GM21825 (cell line): ENCODE data around the gene ERP44.
"Not testable (repeated sequence)": the region's sequence is repeated elsewhere in the genome, so short reads cannot be mapped to it uniquely, and the experiment has no call there.

Experiments used
- ATAC-seq: cut with Tn5 transposase; IDR thresholded peaks from one replicate; pipeline ENCODE4 v1.9.1; 2021; ENCODE audit warnings: mild to moderate bottlenecking, moderate library complexity; ENCODE audit not compliant: unreplicated experiment

ERP44 gene

DNA sequence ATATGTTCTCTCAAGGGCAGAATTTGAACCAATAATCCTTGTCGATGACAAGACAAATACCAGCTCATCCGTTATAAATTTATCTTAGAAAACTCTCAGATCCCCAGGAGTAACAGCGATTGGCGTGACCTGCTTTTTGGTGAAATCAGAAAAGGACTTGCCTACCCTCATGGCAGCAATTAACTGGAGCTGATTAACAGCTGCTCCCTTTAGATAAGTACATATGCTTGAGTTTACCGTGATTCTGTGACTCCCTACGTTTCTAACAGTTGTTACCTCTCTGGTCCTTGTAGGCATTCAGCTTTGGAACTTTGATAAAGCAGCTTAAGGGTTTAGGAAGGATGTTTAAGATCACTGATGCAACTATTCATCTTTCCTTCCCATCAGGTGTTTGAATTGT, 2.8 kb upstream of the ERP44 start:
- ATAC-seq = no peak

DNA sequence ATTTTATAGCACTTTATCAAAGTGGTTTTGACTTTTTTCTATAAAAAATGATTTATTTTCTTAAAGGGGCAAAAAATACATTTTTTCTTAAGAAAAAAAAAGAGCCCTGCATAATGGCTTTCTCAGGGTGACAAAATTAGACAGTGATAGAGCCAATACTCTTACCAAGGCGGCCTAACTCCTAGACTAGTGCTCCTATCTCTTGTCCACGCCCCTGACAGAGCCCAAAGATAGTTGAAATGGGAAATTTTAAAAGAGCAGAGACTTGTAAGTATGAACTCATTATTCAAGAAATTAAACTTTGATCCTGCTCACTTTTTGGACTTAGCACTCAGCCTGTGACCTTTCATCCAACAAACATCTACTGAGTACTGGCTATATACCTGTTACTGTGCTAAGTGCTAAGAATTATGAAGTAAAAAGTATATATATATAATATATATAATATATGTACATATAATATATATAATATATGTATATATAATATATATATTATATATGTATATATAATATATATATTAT, 1.4 kb upstream of the ERP44 start:
- ATAC-seq = no peak

DNA sequence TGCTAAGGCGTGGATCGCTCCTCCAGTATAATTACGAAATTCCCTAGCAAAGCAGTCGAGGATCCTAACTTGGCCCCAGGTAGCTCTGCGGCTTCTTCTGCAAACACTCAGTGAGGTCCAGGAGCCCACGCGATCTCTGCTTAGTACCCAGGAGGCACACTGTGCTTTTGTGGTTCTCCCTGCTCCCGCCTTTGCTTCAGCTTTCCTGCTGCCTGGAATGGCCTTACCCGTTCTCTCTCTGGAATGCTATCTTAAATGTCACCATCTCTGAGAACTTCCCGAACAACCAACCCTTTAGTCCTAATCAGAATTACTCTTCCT, 882 bp upstream of the ERP44 start:
- ATAC-seq = peak; percentile 3

DNA sequence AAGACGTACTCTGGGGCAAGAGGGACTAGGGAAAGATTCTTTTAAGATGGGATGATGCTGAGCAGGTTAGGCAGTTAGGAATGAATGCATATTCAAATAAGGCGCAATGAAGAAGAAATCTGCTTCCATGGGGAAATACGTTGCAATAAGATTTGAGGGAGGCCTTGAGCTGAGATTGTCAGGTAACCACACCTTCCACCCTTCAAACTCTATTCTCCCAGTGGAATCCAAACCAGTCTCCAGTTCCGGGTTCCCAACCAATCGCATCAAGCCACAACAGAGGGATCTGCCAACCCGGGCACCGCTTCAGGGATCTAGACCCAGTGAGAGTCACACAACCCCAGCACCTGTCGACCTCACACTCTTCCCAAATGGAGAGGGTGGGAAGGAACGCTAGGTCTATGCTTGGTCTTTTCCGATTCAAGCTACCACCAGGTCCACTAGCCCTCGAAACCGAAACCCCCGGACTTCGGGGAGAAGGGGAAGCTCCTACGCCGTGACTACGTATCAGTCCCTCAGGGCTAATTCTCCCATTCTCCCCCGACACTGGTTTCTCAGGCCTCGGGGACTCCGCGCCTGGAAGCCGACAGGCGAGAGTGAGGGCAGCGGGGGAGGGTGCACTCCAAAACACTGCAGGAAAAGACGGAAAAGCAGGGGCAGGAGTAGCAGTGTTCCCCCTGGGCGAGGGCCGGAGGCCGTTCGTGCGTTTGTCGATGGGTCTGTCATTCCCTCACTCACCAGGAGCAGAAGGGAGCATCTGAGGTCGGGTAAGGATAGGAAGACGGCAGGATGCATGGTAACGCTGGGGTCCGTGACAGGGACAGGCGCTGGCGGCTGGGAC, 534 bp downstream of the ERP44 start:
- peak; percentile 8 for ATAC-seq

DNA sequence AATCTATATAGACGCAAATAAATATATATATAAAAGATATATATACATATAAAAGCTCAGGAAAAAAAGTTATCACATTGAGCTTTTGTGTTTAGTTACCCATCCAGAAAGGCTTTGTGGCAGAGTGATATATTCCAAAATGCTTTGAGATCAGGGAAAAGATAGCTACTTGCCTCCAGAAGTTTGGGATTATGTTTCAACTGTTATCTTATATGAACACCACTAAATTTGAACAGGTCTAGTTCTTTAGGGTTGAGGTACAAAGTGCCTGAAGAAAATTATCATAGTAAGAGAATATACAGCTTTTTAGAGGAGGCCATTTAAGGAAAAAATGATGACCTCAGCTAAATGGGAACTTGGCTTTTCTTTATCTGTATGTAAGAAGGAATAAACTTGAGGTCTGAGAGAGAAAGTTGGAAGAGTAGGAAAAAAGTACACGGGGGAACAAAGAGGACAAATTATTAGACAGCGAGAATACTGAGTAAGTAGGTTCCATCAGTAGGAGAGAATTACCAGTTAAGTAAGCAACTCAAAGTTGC, 2.4 kb downstream of the ERP44 start:
- no peak for ATAC-seq

DNA sequence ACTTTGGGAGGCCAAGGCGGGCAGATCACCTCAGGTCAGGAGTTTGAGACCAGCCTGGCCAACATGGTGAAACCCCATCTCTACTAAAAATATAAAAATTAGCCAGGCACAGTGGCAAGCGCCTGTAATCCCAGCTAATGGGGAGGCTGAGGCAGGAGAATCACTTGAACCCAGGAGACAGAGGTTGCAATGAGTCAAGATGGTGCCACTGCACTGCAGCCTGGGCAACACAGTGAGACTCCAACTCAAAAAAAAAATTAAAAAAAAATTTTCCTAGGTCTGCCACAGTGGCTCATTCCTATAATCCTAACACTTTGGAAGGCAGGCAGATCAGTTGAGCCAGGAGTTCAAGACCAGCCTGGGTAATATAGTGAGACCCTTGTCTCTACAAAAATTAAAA, 4.4 kb downstream of the ERP44 start:
- not testable (repeated sequence) for ATAC-seq

DNA sequence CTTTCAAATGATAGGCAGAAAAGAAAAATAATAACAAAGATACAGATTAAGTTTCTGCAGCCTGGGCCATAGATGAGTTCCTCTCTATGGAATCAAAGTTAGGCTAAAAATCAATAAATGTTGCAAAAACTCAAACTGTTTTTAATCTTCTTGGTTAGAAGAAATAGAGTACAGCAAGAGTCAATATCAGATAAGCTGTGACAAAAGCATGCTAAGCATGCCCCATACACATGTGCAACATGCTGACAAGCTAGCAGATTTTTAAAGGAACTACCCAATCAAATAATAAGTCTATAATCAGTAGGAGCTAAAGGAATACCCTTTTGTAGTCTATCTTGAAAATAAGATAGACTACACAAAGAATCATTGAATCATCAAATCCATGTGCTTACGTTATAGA, 6.7 kb downstream of the ERP44 start:
- no peak for ATAC-seq

DNA sequence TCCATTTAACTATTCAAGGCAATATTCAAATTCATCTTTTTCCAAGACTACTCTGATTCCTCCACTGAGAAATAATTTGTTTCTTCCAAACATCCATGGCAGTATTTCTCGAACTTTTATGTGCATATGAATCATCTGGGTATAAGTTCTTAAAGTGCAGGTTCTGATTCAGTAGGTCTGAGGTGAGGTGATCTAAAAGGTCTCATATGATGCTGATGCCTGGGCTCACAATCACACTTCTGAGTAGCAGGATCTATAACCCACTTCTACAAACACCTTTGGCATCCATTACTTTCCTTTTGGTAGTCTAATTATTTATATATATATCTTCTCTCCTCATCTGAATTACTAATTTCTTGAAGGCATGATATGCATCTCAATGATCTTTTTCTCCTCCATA, 7.2 kb downstream of the ERP44 start:
- no peak for ATAC-seq

DNA sequence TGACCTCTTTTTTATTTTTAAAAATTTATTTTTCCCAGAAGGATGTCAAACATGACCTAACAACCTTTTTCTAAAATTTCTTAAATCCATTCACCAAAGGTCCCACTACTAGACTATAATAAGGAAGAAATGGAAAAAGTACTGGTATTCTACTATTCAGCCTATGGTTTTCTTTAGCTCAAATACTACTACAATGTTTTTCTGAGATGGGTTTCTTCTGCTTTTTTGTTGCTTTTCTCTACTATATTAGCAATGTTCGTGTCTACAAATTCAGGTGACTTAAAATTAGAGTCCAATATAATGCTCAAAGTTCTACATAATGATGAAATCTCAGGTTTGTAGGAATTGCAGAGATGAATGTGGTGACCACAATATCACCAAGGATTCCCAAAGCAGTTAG, 7.9 kb downstream of the ERP44 start:
- no peak for ATAC-seq

DNA sequence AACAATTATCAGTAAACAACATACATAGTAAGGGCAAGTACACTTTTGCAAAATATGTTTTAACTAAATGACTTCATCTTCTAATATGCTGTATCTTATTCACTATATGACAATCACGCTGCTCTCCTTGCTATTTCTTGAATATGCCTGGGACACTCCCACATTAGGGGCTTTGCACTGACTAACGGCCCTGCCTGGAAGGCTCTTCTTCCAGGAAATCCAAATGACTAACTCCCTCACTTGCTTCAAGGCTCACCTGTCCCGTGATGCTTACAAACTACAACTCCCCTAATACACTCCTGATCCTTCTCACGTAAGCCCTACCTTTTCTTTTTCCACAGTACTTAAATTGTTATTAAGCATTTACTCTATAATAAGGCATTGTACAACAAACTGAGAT, 10.6 kb downstream of the ERP44 start:
- ATAC-seq = no peak

DNA sequence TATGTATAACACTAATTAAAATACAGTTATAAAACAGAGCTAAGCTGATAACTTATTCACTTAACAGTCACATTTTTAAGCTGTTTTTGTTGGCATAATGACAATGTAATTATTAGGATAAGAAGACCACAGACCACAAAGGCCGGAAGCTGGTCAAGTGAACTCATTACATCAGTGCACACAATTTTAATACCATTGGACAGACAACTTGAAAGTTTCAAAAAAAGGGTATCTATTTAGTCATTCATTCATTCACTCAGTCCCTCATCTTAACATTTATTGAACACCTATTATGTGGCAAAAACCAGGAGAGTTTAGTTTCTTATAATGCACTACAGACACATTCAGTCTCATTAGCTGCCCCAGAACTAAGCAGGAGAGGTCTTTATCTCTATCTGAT, 11.6 kb downstream of the ERP44 start:
- ATAC-seq = no peak

DNA sequence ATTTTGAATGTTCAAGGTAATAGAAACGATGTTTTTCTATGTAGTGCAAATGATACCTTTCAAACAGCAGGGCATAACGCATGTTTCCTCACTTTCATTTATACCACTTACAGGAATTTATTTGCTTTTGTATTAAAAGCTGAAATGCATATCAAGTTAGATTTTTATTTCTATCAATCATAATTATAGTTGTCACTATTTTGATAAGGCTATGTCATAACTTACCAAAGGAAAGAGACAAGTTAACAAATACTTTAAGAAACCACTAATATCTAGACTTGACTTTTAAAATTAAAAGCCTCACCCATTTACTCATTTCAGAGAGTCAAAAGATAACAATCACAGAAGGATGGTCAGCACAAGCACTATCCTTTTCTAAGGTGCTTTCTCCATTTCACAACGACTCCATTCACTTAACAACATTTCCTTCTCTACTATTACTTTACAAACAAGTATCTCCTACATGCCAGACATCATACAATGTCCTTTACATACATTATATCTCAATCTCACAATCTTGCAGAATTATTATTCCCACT, 12.6 kb downstream of the ERP44 start:
- no peak for ATAC-seq

DNA sequence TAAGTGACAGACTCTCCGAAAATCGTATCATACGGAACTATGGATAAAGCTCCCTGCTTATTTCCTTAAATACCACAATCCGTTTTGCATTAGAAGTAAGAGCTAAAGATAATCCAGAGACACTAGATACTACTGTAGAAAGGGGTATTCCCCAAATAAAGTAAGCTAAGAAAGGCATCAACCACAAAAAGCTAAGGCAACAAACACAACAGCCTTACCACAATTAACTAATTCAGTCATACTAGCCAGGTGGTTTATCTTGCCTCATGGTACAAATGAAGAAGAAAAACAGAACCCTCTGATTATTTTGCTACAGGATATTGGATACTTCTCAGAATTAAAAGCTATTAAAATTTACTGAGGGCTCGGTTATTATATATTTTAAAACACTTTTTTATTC, 14.1 kb downstream of the ERP44 start:
- ATAC-seq = peak; percentile 77

DNA sequence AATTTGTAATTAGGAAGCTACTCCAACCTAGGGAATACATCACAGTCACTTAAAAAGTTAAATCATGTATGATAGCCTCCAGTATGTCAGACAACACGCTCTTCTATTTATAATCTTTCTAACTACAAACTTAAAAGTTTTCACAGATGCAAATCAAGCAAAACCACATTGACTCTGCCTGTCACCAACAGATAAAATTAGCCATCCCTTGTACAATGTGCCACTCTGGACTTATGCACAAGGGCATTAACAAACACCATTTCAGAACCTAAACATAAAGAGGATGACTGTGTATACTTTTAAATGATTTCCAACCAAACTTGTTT, 14.7 kb downstream of the ERP44 start:
- ATAC-seq = peak; percentile 48

DNA sequence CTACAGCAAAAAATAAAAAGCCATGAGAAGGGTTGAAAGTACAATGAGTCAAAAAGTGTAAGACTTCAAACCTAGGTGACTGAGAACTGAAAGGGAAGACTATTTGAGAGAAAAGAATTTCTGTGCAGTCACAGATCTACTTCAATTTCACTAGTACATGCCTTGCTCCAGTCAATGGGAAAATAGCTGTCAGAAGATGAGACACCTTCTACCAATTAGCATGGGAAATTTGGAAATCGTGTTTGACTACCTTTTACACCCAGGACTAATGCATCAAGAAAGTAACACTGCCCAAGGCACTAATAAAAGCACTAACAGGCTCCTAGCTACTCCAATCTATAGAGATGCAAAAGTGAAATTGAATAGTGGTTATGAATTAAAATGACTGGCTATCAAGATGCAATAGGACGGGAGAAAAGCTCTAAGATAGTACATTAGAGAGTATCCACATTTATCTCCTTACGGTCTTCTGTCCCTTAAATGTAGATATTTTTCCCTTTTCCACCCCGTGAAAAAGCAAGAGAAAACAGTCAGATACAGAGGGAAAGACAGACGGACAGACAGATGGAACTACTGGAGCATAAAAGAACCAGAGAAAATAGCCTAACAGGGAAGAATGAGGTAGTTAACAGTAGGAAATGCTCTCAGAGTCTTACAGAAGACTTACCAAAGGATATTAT, 15.2 kb downstream of the ERP44 start:
- ATAC-seq = peak; percentile 39

DNA sequence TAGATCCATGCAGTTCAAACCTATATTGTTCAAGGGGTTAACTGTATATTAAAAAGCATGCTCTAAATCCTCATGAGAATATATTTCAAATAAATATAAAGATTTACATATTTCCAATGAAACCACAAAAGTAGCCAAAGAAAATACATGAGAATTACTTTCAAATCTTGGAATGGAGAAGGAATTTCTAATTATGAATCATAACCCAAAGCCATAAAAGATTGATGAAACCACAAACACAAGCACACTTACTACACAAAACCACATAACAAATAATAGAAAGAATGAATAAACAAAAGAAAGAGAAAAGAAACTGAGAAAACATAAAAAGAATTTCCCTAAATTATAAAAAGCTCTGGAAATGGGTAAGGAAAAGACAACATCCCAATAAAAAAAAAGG, 16.0 kb downstream of the ERP44 start:
- ATAC-seq = no peak

DNA sequence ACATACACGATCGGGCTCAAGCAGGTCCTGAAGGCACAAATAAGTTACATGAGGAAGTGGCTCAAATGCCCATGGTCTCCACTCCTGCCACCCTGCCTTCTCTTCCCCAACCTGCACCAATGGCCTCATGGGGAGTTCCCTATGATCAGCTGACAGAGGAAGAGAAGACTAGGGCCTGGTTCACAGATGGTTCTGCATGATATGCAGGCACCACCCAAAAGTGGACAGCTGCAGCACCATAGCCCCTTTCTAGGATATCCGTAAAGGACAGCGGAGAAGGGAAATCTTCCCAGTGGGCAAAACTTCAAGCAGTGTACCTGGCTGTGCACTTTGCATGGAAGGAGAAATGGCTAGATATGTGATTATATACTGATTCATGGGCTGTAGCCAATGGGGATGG, 22.5 kb downstream of the ERP44 start:
- not testable (repeated sequence) for ATAC-seq

DNA sequence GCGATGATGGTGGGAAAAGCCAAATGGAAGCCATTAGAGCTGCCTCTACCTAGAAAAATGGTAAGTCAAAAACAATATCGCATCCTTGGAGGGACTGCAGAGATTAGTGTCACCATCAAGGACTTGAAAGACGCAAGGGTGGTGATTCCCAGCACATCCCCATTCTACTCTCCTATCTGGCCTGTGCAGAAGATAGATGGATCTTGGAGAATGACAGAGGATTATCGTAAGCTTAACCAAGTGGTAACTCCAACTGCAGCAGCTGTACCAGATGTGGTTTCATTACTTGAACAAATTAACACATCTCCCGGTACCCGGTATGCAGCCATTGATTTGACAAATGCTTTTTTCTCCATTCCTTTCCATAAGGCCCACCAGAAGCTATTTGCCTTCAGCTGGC, 23.8 kb downstream of the ERP44 start:
- ATAC-seq = no peak

DNA sequence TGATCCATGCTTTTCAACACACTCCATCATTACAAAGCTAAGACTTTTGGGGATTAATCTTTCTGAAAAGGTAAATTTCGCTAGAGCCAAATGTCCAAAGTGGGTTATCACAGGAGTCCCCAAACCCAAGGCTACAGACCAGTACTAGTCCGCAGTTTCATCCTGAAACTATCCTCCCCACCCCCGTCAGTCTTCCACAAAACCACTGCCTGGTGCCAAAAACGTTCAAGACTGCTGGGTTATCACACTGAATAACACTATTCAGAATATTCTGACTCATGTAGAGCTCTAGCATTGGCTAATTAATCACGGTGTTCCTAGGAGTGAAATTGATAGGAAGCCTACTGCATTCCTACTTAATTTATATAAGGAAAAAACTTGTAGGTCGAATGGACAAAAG, 24.7 kb downstream of the ERP44 start:
- ATAC-seq = no peak

DNA sequence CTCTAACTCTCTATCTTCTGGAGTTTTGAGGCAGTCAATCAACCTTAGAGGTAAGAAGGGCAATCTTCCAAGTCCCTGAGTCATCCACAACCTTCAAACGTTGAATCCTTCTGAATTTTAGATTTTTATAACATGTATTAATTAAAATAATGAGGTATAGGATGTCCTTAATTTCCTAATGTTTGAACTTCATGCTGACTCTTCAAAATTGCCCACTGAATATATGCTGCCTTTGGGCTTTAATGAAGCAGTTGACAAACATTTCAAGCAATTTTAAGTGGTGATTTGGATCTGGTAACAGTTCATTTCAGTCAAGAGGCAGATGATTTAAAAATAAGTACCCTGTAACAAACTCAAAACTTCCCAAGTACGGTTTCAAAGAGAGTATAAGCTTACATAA, 26.0 kb downstream of the ERP44 start:
- no peak for ATAC-seq

DNA sequence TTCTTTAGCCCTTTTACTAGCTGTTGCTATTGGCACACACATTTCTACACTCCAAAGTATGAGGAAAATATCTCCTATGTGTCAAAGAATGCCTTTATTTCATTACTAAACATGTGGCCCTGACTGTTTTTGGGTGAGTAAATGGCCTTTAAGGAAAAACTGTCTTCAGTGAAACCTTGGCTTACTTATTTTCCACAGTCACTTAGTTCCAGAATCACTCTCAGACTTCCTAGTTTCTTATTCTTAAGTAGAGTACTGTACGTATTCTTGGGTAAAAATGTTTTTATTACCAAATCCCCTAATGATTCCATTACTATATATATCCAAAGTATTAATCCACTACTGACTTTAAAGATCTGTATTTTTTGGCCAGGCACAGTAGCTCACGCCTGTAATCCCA, 27.5 kb downstream of the ERP44 start:
- ATAC-seq = no peak
